Activated gamma-delta T cell treated with anti-CD3 and anti-CD28 coated beads, Interleukin-2, amount 50 U/mL, for 16 hours (primary cell): Measurements from ENCODE around the gene ATP6AP1.

Experiments
- DNase-seq: peaks from one replicate; pipeline ENCODE4 v3.0.0-alpha.2; 2020; ENCODE audit warnings: low read depth

Gene ATP6AP1

DNA sequence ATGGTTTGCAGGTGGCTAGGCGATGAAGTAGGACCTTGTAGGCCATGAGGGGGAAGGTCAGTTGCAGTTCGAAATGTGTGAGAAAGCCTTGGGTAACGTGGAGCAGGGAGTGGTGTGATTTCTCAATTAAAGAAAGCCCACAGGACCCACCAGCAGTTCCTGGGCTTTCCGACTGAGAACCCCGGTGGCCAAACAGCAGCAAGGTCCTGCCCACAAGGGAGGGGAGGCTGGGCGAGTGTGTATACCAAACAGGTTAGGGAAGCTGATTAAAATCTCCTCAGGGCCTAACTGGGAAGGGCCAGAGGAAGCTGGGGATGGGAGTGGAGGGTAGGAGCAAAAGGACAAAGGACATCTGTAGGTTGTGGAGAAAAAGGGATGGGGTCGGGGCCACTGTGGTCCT lies 2.4 kb downstream of the ATP6AP1 start:
- no peak for DNase-seq

DNA sequence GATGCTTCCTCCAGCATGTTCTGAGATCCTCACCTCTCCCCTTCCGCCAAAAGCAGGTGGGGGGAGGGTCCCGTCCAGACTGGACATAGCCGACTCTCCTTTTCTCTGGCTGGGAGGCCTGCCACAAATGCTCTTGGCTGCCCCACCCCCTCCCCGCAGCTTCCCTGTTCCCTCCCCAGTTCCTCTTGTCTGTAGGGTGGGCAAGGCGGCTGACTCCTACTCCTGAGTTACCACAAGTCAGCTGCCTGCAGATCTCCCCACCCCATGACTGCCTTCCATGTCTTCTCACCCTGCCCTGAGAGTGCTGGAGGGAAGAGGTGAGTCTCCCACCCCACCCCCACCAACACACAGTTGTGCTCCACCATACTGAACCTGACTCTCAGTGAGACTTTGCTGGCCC lies 2.9 kb downstream of the ATP6AP1 start:
- DNase-seq = no peak

DNA sequence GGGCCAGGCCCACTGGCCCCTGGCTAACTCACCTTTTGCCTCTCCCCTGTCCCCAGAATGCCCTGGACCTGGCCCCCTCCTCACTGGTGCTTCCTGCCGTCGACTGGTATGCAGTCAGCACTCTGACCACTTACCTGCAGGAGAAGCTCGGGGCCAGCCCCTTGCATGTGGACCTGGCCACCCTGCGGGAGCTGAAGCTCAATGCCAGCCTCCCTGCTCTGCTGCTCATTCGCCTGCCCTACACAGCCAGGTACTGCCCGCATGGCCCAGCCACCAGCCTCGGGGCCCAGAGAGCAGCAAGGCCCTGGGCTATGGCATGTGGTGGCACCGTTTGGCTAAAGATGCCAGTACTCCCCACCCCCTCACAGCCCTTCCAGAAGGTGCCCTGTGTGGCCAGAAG lies 3.7 kb downstream of the ATP6AP1 start:
- DNase-seq = no peak

DNA sequence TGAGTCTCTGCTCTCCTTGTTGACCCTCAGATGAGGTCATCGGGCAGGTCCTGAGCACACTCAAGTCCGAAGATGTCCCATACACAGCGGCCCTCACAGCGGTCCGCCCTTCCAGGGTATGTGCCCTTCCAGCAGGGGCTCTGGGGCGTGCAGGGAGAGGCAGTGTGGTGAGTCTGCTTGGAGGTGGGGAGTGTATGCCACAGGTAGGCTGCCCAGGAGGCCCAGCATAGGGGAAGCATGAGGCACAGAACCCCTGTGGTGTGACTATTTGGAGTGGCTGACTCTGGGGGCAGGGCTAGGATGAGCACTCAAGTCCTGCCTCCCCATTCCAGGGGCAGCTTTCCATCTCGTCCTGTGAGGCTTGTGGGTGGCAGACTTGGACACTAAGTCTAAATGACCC lies 5.1 kb downstream of the ATP6AP1 start:
- no peak for DNase-seq

DNA sequence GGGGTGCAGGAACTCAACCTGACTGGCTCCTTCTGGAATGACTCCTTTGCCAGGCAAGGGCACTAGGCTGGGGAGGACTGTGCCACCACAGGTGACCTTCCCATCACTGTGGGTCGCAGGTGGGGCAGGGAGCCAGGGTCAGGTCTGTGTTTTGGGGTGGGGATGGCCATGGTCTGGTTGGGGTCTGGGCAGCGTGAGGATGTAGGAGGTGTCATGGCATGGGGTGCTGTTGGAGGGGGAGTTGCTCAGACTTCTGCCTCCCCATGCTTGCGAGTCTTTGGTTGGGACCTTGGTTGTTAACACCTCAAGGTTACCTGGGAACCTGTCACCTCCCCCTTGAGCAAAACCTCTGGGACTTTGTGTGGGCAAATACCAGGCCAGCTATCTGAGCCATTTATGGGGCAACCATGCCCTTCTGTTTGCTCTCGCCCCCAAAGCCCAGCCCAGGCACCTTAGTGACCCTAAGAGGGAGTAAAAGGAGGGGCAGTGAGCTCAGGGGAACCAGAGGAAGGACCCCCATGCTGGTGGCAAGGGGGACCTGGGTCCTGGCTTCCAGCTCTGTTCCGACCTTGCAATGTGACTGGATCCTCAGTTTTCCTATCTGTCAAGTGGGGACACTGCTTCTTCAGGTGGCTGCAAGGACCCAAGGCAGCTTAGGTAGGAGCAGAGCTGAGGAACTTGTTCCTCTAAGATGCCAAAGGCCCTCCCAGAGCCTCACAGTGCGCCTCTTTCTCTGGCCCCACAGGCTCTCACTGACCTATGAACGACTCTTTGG lies 6.1 kb downstream of the ATP6AP1 start:
- DNase-seq = no peak

DNA sequence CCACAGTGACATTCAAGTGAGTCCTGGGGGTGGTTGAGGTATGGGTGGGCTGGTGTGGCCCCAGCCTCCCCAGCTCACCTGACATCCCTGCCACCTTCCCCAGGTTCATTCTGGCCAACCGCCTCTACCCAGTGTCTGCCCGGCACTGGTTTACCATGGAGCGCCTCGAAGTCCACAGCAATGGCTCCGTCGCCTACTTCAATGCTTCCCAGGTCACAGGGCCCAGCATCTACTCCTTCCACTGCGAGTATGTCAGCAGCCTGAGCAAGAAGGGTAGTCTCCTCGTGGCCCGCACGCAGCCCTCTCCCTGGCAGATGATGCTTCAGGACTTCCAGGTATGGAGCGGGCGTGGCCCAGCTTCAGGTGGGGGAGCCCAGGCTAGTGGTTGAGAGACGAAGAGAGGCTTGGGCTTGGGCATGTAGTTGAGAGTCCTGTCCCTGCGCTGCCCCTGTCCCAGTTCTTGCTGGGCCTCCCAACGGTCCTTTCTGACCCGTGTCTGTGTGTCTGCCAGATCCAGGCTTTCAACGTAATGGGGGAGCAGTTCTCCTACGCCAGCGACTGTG lies 6.8 kb downstream of the ATP6AP1 start:
- no peak for DNase-seq

DNA sequence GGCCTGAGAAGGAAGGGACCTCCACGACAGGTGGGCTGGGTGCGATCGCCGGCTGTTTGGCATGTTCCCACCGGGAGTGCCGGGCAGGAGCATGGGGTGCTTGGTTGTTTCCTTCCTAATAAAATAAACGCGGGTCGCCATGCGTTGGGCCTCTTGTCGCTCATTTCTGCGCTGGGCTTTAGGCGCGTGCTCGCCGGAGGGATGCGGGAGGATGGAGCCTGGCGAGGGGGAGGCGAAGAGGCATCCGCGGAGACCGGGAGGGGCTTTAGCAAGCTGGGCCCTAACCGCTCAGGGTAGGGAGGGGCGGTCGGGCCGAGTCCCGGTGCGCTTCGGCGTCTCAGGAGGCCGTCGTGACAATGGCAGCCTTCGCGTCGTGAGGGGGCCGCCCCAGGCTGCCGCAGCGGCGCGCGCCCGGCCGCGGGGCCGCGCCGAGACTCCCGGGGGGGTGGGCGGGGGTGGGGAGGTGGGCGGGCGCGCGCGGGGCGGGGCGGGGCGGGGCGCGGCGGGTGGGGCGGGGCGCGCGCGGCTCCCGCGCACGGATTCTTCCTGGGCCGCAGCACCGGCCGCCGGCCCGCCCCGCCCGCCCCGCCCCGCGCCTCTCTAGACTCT lies 8.0 kb downstream of the ATP6AP1 start:
- peak; percentile 19 for DNase-seq

DNA sequence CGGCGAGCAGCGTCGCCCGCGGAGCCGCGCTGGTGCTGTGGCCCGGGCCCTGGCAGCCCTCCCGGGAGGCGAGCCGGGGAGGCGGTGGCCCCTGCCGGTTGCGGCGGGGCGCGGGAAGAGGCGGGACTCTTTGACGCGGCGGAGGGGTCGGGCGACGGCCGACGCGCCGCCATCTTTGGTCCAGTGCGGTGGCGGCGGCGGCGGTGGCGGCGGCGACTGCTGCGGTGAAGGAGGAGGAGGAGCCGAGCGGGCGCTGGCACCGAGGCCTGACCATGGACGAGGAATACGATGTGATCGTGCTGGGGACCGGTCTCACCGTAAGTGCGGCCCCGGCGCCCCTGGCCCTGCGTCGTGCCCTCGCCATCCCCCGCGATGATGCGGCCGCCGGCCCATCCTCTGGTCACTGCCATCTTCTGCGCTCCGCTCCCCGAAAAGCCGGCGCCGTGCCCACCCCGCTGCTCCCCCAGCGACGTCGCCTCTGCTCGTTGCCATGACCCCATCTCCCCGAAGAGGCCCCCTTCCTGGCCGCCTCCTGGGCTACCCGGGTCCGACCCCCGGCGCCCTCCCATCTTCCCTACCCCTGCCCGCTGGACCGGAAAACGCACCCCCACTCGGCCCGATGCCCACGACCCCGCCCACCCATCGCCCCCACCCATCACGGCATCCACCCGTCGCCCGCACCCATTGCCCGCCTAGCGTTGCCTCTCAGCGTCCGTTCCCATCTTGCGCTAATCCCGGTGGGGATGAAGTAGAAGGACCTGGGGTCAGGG lies 8.7 kb downstream of the ATP6AP1 start, which contains the start of gene GDI1:
GDI1 (plus strand) TSS at position 172 of the 770 bp plus-strand sequence; CDS start at position 273, 101 bp downstream.
- peak; percentile 29 for DNase-seq

DNA sequence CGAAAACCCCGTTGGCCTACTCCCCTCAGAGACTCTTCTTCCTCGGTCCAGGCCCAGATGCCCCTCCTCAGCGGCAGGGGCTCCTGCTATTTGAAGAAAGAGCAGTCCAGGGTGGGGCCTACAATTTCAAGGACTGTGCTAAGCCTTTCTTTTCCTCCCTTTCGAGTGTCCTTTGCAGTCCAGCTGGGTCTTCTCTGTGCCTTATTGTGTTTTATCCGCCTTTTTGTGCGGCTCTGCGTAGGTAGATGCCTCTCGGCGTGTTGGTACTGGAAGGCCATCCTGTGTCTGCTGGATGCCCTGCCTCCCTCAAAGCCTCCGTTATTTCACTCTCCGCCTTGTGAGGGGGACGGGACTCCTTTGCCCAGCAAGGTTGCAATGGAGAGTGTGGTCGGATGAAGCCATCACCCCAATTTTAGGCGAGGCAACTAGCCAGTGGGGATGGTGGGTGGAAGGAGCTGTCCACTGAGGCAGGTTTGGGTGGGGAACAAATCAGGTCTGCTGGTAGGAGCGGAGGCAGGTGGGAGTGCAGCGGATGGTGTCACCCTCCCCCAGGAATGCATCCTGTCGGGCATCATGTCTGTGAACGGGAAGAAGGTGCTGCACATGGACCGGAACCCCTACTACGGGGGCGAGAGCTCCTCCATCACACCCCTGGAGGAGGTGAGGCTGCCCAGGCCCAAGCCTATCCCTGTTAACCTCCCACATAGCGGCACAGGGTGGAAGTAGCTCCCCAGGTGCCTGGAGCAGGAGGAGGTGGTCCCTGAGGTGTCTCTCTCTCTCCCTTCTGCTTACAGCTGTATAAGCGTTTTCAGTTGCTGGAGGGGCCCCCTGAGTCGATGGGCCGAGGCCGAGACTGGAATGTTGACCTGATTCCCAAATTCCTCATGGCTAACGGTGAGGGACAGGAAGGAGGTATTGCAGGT lies 9.8 kb downstream of the ATP6AP1 start:
- DNase-seq = no peak

DNA sequence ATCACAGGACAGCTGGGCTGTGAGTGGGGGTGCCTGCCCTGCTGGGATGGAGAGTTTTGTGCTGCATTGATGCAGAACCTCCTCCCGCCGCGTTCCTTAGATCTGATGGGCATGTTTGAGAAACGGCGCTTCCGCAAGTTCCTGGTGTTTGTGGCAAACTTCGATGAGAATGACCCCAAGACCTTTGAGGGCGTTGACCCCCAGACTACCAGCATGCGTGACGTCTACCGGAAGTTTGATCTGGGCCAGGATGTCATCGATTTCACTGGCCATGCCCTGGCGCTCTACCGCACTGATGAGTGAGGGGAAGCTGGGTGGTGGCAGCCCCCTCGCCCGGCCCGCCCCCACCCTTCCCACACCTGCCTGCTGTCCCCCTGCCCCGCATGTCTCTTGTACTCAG lies 11.4 kb downstream of the ATP6AP1 start:
- no peak for DNase-seq

DNA sequence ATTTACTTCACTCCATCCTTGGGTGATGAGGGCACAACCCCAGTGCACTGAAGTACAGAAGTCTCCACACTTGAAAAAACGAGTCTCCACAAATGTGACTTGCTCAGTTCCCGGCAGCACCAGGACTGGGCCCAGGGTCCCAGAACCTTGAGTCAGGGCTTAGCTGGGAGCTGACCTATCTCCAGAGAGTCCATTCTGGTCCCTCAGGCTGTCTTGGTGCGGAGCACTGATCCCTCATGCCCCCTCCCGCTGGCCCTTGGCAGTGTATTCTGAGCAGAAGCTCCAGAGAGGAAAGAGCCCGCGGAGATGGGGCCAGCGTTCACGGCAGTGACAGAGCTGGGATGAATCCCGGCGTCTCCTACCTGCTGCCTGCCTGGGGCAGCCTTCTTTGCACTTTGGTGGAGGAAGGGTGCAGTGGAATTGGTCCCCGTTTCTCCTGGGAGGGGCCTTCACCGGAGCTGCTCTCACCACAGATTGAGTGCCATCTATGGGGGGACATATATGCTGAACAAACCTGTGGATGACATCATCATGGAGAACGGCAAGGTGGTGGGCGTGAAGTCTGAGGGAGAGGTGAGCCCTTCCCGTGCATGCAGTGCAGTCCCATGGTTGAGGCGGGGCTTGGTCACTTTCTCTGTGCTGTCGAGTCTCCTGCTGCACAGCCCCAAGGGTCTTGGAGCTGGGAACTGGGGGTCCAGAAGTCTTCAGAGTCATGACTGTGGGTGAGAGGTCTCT lies 12.3 kb downstream of the ATP6AP1 start:
- no peak for DNase-seq

DNA sequence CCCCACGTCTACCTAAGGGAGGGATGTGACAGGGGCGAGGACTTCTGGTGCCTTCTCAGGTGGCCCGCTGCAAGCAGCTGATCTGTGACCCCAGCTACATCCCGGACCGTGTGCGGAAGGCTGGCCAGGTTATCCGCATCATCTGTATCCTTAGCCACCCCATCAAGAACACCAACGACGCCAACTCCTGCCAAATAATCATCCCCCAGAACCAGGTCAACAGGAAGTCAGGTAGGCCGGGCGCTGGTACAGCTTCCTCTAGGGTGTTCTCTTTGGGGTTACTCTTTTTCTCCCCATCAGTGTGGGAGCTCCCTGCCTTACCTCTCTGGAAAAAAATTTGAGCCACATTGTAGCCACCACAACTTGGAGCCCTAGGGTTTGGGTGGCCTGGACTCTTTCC lies 13.1 kb downstream of the ATP6AP1 start:
- no peak for DNase-seq

DNA sequence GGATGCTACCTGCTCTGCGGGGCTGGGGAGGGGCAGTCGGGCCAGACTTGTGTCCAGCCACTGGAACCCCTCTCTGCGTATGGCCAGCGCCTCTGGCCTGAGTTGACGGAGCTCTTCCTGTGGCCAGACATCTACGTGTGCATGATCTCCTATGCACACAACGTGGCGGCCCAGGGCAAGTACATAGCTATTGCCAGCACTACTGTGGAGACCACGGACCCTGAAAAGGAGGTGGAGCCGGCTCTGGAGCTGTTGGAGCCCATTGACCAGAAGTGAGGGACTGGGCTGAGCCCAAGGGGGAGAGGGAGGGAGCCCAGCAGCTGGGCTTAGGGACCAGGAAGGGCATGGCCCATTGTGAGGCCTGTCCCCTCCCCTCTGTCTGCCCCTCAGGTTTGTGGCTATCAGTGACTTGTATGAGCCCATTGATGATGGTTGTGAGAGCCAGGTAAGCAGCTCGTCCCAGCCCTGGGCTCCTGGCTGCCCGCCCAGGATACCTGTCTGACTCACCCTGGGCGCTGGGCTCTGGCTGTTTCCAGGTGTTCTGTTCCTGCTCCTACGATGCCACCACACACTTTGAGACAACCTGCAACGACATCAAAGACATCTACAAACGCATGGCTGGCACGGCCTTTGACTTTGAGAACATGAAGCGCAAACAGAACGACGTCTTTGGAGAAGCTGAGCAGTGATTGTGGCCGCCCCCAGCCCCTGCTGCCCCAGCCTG lies 13.7 kb downstream of the ATP6AP1 start:
- no peak for DNase-seq

DNA sequence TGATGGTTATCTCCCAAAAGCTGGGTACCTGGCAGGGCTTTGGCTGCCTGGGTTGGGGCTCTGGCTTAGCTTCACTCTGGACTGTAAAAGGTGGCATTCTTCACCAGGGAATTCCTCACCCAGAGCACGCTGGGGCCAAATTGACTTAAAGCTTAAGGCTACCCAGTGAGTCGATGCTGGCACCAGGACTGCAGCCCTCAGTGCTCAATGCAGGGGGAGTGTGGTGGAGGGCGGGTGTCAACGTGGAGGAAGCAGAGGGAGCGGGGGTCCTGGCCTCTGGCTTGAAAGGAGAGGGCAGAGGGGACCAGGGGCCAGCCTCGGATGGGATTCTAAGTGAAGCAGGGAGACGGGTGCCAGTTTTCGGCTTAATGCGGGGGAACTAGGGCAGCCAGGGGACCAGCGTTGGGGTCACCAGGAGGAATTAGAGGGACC lies 15.0 kb downstream of the ATP6AP1 start:
- DNase-seq = no peak

DNA sequence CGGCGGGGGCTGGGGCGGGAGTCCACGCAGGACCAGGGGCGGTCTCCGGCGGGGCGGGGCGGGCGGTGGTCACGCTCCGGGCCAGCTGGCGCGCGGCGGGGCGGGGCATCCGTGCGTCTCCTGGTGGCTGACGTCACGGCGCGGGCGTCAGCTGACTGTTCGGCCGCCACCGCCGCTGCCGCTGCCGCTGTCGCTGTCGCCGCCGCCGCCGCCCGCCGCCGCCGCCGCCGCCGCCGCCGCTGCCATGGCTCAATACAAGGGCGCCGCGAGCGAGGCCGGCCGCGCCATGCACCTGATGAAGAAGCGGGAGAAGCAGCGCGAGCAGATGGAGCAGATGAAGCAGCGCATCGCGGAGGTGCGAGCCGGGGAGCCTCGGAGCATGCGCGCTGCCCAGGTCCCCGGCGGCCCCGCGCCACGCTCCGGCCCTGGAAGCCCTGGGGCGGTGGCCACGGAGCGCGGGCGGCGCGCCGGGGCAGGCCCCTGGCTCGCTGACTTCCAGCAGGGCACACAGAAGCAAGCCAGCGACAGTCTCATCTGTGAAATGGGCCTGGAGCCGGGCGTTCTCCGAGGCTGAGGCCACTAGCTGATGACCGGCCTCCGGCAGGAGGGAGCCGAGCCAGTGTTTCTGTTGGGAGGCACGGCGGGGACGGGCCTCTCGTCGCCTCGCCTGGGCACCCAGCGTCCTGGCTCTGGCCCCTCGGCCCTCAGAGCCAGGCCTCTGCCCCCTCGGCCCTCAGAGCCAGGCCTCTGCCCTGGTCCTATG lies 15.7 kb downstream of the ATP6AP1 start, which contains the start of gene FAM50A:
FAM50A (plus strand) TSS at position 150 of the 763 bp plus-strand sequence; CDS start at position 245, 95 bp downstream.
- peak; percentile 49 for DNase-seq

DNA sequence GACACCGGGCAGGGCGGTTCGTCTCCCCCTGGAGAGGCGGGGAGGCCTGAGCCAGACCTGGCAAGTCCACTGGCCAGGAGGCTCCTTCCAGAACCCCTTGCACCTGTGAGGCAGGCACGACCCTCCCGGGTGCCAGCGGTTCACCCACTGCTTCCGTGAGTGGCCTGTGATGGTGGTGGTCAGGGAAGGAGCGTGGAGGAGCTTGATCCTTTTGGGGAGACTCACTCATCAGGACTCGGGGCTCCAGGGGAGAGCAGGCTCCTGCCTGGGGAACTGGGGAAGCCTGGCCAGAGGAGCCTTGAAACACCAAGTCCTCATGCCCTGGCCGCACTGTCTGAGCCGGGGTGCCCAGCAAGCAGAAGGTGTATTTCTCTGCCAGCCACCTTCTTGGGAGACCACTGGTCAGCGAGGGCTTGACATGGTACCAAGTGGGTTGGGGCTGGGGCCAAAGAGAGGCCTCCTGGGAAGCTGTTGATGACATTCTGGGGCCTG lies 16.3 kb downstream of the ATP6AP1 start:
- no peak for DNase-seq

DNA sequence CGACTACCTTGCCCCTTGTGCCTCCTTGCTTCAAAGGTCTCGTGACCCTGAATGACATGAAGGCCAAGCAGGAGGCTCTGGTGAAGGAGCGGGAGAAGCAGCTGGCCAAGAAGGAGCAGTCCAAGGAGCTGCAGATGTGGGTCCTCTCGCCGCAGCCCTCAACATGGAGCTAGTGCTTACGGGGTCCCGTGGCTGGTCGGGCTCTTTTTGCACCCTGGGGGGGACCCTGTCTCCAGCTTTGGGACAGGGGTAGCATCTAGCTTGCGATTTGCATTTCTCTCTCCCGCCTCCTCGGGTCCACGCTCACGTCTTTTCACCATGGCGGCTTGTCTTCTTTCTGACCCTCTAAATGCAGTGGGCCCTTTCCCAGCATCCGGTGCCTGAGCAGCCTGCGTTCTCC lies 17.3 kb downstream of the ATP6AP1 start:
- DNase-seq = no peak

DNA sequence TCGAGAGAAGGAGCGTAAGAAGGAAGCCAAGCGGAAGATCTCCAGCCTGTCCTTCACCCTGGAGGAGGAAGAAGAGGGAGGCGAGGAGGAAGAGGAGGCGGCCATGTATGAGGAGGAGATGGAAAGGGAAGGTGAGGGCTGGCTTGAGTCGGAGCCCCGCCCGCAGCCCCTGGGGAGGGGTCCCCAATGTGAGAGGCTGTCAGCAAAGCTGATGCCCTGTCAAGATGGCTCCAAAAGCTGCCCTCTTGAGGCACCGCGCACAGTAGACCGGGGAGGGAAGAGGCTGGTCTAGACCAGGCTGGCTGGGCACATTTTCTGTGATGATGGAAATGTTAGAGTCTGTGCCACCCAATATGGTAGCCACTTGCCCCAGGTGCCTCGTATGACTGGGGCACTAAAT lies 18.0 kb downstream of the ATP6AP1 start:
- no peak for DNase-seq

DNA sequence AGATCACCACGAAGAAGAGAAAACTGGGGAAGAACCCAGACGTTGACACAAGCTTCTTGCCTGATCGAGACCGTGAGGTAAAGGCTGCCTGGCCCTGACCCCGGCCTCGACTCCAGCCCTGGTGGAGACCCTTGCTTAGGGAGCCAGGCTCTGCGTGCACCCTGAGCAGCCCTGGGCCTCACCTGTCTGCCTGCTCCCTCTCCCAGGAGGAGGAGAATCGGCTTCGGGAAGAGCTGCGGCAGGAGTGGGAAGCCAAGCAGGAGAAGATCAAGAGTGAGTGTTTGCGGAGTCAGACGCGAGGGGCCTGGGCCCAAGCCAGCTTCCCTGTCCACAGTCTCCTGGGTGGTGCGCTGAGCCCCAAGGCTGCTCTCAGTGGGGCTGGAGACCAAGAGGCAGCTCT lies 20.0 kb downstream of the ATP6AP1 start:
- no peak for DNase-seq
